Effector memory CD8-positive, alpha-beta T cell (primary cell): ENCODE results near the gene GJA5.
A peak's percentile ranks its signal among the peaks of the same experiment; 100 is the strongest.

ENCODE experiments used
- ATAC-seq: fragments of 150-1000 bp; cut with Tn5 transposase; replicated peaks from 2 replicates; pipeline ENCODE4 v1.10.0; 2021; ENCODE audit warnings: mild to moderate bottlenecking, moderate library complexity
- DNase-seq, 3 experiments: peaks; one replicate each; pipeline ENCODE4 v3.0.0; 2021
- H3K27ac Mint-ChIP-seq, 2 donors: one replicate each; pipeline ENCODE4 v1.8.0; 2022; ENCODE audit warnings: mild to moderate bottlenecking in 2 of 2, mixed read lengths in 2 of 2, moderate library complexity in 2 of 2
- H3K27me3 Mint-ChIP-seq, 2 donors: one replicate each; pipeline ENCODE4 v1.8.0; 2022; ENCODE audit warnings: mixed read lengths in 2 of 2
- H3K36me3 Mint-ChIP-seq: one replicate; pipeline ENCODE4 v1.8.0; 2022; ENCODE audit warnings: mild to moderate bottlenecking, moderate library complexity, mixed read lengths; ENCODE audit not compliant: insufficient read depth
- H3K4me1 Mint-ChIP-seq, 2 donors: one replicate each; pipeline ENCODE4 v1.8.0; 2022; ENCODE audit warnings: low read depth in 2 of 2, mixed read lengths in 2 of 2
- H3K4me3 Mint-ChIP-seq, 2 donors: one replicate each; pipeline ENCODE4 v1.8.0; 2022; ENCODE audit warnings: mild to moderate bottlenecking in 2 of 2, mixed read lengths in 2 of 2, moderate library complexity in 2 of 2
- H3K9me3 Mint-ChIP-seq, 2 donors: one replicate each; pipeline ENCODE4 v1.8.0; 2022; ENCODE audit warnings: mixed read lengths in 2 of 2

Gene GJA5

DNA sequence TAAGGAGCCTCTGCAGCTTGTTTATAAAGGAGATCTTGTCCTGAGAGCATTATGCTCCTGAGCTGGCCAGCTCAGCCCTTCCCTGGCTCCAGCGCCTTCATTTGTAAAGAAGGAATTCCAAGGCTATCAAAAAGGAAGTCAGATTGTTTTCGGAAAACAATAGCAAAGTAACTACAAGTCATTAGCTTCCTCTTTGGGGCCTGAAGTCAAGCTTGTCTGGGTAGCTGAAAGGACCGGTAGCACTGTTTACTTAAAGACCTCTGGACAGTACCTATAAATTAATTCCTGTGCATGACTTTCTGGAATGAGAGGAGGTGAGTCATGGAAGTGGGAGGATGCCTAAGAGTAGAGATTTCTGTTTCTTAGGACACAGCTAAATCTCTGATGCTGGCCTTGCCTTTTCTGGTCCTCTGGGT lies 20.7 kb upstream of the GJA5 start:
- no peak for DNase-seq
- Mint-ChIP-seq H3K27me3 (peaks cover 62 to 82% of the 10 kb centered on the region in 2 donors), H3K27ac (no peak overlapping the region), H3K4me3 (no peak overlapping the region), H3K36me3 (no peaks in the 10 kb centered on the region), H3K4me1 (no peaks in the 10 kb centered on the region), H3K9me3 (no peaks in the 10 kb centered on the region)
- ATAC-seq: no peak

DNA sequence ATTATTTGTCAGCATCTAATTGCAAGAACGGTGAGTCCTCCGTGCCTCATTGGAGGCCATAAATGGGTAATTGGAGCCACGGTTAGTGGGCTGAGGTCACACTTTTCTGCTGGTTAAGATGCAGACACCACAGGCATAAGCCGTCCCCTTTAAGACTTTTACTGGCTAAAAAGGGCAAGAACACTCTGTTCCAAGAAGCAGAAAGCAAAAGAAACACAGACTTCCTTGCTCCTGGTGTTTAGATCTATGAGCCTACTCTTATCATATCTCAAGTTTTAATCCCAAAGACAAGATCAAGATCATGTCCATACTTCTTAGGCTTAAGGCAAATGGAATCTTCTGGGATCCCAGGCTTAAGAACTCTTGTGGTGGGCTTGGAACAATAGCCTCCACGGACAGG lies 17.3 kb upstream of the GJA5 start:
- Mint-ChIP-seq H3K36me3 (no peaks in the 10 kb centered on the region), H3K9me3 (no peaks in the 10 kb centered on the region), H3K4me3 (no peak overlapping the region), H3K27me3 (peaks cover 73 to 100% of the 10 kb centered on the region in 2 donors), H3K27ac (no peak overlapping the region), H3K4me1 (peaks cover 0 to 3% of the 10 kb centered on the region in 2 donors)
- no peak for ATAC-seq
- DNase-seq: no peak

DNA sequence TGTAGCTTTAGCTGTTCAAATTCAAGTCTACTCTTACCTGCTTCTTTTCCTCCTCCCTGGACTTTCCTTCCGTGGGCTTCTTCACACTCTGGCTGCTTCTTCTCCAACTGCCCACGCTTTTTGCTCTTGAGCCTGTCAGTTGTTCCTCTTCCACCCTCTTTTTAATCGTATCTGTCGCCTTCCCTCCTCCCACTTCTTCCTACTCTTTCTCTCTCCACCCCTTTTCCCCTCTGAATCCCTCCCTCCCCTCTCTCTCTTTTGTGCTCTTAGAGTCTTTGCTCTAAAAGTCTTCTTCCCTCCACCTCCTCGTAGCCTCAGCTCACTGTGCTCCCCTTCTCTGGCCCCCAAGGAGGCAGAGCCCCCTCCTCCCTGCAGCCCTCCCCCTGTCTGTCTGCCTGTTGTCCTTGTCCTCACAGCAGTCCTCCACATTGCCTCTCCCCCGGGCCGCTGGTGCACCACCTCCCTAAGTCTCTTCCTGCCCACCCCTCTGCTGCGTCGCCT lies 12.9 kb upstream of the GJA5 start:
- ATAC-seq (no peak), DNase-seq (no peak)
- H3K9me3 Mint-ChIP-seq: no peaks in the 10 kb centered on the region
- H3K36me3 Mint-ChIP-seq: no peaks in the 10 kb centered on the region
- no peak overlapping the region for H3K4me3 Mint-ChIP-seq
- H3K4me1 Mint-ChIP-seq: peaks cover 0 to 4% of the 10 kb centered on the region in 2 donors
- H3K27me3 Mint-ChIP-seq: peaks cover 65 to 90% of the 10 kb centered on the region in 2 donors
- peak overlapping the region; percentile 7 to 73 for H3K27ac Mint-ChIP-seq

DNA sequence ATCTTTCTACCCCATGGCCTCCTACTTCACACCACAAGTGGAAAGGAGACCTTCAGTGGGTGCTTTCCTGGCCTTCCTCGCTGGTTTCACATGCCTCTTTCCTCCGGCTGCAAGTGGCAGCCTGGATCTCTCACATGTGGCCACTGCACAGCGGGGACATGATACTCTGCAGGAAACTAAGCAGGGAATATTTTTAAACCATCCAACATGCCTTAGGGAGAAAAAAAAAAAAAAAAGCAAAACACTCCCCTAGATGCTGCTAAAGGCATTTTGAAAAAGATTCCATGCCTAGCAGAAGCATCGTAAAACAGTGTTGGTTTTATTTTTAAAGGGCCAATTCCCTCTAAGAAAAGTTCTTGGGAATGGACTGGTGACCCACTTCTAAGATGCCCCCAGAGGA lies 12.2 kb upstream of the GJA5 start:
- no peak overlapping the region for H3K4me3 Mint-ChIP-seq
- ATAC-seq (no peak), DNase-seq (no peak)
- peaks cover 0 to 4% of the 10 kb centered on the region in 2 donors for H3K4me1 Mint-ChIP-seq
- H3K27me3 Mint-ChIP-seq: peaks cover 63 to 83% of the 10 kb centered on the region in 2 donors
- H3K36me3 Mint-ChIP-seq: no peaks in the 10 kb centered on the region
- H3K9me3 Mint-ChIP-seq: no peaks in the 10 kb centered on the region
- H3K27ac Mint-ChIP-seq: no peak overlapping the region

DNA sequence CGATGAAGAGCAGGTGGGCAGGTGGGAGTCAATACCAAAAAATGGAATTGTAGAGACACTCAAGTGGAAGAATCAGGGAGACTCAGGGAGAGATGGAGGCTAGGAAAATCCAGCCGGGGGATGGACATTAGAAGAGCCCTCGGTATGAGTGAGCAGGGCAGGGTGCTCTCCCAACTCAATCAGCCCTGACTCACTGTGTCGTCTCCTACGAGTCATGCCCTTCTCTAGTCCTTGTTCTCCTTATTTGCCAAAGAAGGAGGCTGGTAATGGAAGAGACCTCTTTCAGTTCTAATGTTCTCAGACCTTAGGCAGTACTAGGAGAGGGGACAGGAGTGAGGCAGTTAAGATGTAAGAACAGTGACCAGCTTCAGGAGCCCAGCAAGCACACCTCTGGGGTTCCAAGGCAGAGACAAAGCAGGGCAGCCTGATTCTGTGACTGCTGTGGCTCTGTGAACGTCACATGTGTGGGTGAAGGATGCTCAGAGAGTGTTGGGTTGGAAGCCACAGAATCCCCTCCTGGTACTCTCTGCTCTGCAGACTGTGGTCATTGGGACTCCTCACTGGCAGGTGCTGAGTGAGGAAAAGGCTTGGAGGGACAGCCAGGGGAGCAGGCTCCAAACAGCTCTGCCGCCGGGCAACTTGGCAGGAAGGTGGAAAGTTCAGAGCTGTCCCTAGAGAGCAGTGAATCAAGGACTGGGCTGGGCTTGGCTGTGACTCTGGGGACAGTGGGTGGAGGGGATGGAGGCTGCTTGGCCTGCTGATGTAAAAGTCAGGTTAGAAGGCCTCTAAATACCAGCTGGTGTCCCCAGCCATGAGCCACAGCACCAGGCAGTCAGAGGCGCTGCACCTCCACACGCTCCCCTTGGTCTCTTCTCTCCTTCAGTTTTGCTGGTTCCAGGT lies 11.1 kb upstream of the GJA5 start:
- Mint-ChIP-seq H3K36me3 (no peaks in the 10 kb centered on the region), H3K4me1 (peaks cover 0 to 4% of the 10 kb centered on the region in 2 donors), H3K27ac (no peak overlapping the region), H3K9me3 (no peaks in the 10 kb centered on the region), H3K27me3 (peaks cover 53 to 72% of the 10 kb centered on the region in 2 donors), H3K4me3 (no peak overlapping the region)
- no peak for DNase-seq
- ATAC-seq: no peak

DNA sequence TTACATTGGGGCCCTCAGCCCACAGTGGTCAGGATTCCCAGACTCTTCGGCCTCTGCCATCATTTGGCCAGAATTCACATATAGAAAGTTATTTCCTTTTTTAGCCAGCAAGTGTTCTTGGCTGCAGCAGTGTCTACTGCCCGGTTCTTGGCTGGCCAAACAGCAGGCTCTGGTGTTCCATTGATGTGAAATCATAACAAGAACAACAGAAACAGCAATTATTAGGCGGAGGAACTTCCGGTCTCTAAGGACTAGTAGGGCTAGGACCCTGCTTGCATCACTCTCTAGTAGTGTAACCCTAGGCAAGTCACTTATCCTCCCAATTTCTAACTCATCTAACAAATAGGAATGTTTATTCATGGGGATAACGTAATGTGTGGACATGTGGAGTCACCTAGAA lies 8.7 kb upstream of the GJA5 start:
- peaks cover 32 to 48% of the 10 kb centered on the region in 2 donors for H3K27me3 Mint-ChIP-seq
- no peak overlapping the region for H3K27ac Mint-ChIP-seq
- no peak overlapping the region for H3K4me3 Mint-ChIP-seq
- H3K9me3 Mint-ChIP-seq: no peaks in the 10 kb centered on the region
- no peak for ATAC-seq
- no peak for DNase-seq
- H3K4me1 Mint-ChIP-seq: peaks cover 0 to 4% of the 10 kb centered on the region in 2 donors
- H3K36me3 Mint-ChIP-seq: no peaks in the 10 kb centered on the region

DNA sequence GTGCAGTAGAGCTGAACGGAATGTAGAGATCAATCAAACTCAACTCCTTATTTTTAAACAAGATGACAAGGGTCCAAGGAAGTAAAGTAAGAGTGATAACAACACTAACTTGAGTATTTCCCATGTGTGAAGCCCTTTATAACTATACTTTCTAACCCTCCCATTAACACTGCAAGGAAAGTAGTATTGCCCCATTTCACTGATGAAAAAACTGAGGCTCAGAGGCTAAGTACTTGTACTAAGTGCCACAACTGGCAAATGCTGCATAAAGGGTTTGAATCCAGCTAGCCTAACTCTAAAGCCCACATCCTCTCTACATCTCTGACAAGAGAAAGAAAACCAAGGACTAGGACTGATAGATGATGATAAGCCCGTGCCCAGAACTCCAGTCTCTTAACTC lies 8.2 kb upstream of the GJA5 start:
- DNase-seq (no peak), ATAC-seq (no peak)
- Mint-ChIP-seq H3K9me3 (no peaks in the 10 kb centered on the region), H3K4me1 (peaks cover 0 to 4% of the 10 kb centered on the region in 2 donors), H3K36me3 (no peaks in the 10 kb centered on the region), H3K27me3 (peaks cover 27 to 43% of the 10 kb centered on the region in 2 donors), H3K4me3 (no peak overlapping the region), H3K27ac (no peak overlapping the region)

DNA sequence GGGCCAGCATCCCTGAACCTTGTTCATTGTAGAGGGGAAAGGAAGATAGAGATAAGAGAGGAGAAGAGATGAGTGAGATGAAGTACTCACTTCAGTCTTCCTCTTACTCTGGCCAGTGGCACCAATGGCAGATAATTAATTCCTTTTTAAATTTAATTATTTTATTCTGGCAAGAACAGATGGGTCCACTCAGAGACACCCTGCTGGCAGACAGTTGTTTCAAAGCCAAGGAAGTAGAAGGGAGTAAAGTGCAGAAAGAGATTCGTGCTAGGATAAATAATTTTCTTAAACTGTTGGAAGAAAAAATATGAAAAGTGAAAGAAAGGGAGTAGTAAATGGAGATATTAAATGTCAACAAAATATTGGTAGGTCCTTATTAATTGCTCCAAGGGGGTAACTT lies 7.7 kb upstream of the GJA5 start:
- Mint-ChIP-seq H3K27me3 (peaks cover 22 to 38% of the 10 kb centered on the region in 2 donors), H3K4me1 (peaks cover 2 to 4% of the 10 kb centered on the region in 2 donors), H3K36me3 (no peaks in the 10 kb centered on the region), H3K27ac (no peak overlapping the region), H3K4me3 (no peak overlapping the region), H3K9me3 (no peaks in the 10 kb centered on the region)
- DNase-seq (no peak), ATAC-seq (no peak)

DNA sequence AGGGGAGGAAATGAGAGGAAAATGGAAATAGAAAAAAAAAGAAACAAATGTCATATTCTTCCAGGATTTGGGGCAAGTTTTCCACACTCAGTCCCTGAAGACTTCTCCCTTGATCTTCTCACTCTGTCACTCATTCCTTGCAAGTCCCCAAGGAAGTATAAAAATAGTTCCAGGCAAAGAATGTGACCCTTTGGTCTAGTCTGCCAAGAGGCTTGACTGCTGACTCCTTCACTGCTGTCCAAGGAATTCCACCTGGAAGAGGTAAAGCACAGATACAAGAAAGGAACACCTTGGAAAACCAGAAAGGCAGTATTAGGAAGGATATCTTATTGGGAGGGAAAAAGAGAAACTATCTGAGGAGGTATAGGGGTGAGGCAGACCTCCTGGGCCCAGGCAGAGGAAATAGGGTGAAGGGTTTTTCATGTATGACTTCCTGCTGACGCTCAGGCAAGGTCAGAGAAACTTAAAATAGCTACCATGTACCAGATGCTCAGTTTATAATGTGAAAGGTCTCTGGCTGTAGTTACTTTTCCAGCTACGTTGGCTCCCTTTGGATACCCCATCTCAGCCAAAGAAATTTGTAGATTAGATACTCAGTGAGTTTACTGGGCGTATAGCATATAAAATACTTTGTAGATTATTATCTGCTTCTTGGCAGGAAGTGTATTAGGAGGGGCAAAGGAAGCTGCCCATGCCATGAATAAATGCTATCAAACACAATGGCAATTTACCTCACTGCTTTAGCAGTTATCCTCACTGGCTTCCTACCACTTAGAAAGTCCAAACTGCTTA lies 2.0 kb upstream of the GJA5 start:
- Mint-ChIP-seq H3K4me3 (peak overlapping the region in 1 of 2 donors; percentile 25), H3K27me3 (peaks cover 6 to 13% of the 10 kb centered on the region in 2 donors), H3K9me3 (no peaks in the 10 kb centered on the region), H3K4me1 (peaks cover 14 to 23% of the 10 kb centered on the region in 2 donors), H3K36me3 (no peaks in the 10 kb centered on the region), H3K27ac (peak overlapping the region; percentile 7 to 50)
- DNase-seq (no peak), ATAC-seq (peak; percentile 66)

DNA sequence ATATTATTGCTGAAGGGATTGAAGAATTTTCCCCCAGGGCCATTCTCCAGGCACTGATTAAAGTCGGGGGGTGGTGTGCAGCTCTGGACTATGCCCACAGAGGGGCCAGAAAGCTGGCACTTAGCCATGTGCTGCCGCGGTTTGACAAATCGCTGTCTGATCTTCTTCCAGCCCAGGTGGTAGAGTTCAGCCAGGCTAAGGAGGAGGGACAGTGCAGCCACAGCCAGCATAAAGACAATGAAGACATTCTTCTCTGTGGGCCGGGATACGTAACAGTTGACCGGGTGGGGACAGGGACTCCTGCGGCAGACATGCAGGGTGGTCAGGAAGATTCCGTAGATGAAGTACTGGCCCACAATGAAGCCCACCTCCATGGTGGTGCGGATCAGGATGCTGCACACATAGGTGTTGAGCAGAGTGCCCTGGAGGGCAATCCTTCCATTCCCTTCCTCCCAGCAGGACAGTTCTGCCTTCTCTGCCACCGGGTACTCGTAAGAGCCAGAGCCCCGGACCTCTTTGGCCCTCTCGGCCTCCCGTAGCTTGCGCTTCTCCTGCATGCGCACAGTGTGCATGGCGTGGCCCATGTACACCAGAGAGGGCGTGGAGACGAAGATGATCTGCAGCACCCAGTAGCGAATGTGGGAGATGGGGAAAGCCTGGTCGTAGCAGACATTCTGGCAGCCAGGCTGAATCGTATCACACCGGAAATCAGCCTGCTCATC lies 1.9 kb downstream of the GJA5 start:
- Mint-ChIP-seq H3K4me1 (peaks cover 14 to 23% of the 10 kb centered on the region in 2 donors), H3K9me3 (no peaks in the 10 kb centered on the region)

DNA sequence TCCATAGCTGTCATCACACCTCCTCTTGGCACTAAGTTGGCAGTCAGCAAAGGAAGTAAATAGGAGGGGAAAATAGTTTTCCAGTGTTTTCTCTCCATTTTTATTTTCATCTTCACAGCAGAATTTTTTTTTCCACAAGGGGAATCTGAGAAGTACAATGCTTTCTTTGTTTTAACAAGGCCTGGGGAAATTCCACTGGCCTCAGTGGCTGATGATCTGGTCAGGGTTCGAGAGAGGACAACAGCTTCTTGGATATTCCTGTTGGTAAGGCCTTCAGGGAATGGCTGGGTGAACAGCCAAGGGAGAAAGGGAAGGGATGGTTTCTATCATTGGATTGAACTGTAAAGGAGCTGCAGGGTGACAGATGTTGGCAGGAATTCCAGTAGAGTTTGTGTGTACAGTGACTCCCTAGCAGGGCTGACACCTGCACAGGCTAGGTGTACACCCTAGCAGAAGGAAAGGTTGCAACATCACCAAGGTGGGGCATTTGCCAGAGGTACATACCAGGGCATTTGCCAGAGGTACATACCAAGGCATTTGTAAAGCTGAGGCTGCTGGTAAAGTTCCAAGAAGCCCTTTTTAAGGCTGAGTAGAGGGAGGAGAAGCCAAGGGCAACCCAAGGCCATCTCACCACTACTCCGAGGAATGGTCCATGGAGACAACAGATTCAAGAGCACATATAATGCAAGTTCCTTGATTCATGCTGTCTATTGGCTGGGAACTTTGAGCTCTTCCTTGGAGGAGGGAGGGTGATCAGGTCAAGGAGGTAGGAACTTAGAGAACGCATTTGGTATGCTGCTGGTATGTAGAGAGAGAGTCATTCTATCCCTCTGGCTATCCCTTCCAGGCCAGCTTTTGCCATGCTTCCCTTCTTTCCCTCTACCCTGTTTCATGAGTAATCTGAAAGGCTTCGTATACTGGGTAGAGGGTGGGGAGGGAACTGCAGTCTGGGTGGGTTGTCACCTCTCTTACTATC lies 3.1 kb downstream of the GJA5 start:
- Mint-ChIP-seq H3K27ac (no peak overlapping the region), H3K4me3 (no peak overlapping the region), H3K27me3 (peaks cover 6 to 22% of the 10 kb centered on the region in 2 donors), H3K36me3 (no peaks in the 10 kb centered on the region), H3K4me1 (peaks cover 6 to 14% of the 10 kb centered on the region in 2 donors), H3K9me3 (no peaks in the 10 kb centered on the region)
- ATAC-seq (no peak), DNase-seq (no peak)

More for the DNA sequence above, 1.9 kb downstream of the GJA5 start:
- Mint-ChIP-seq H3K4me3 (no peak overlapping the region), H3K27me3 (peaks cover 6 to 22% of the 10 kb centered on the region in 2 donors), H3K27ac (no peak overlapping the region), H3K36me3 (no peaks in the 10 kb centered on the region)
- DNase-seq: no peak
- no peak for ATAC-seq

DNA sequence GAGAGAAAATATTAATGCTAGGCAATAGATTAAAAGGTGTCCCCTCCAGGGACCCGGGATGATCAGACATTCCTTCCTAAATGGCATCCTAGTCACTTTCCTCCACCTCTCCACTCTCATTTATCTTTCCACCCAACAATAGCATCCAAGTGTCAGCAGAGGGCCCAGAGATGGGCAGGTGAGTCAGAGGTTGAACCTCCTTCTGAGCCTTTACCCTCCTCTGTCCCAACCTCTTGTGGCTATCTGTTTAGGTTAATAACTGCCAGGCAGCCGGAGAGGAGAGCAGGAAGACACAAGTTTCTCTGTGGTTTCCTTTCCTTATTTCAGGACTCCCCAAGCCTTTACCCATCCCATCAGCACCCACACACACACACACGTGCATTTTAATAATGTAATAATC lies 4.1 kb downstream of the GJA5 start:
- no peak overlapping the region for H3K4me3 Mint-ChIP-seq
- no peak for ATAC-seq
- H3K27me3 Mint-ChIP-seq: peaks cover 6 to 25% of the 10 kb centered on the region in 2 donors
- no peaks in the 10 kb centered on the region for H3K36me3 Mint-ChIP-seq
- H3K27ac Mint-ChIP-seq: no peak overlapping the region
- no peaks in the 10 kb centered on the region for H3K9me3 Mint-ChIP-seq
- DNase-seq: no peak
- H3K4me1 Mint-ChIP-seq: peaks cover 0 to 4% of the 10 kb centered on the region in 2 donors
